ENCODE data around the gene ANTXR2.

Gene ANTXR2

DNA sequence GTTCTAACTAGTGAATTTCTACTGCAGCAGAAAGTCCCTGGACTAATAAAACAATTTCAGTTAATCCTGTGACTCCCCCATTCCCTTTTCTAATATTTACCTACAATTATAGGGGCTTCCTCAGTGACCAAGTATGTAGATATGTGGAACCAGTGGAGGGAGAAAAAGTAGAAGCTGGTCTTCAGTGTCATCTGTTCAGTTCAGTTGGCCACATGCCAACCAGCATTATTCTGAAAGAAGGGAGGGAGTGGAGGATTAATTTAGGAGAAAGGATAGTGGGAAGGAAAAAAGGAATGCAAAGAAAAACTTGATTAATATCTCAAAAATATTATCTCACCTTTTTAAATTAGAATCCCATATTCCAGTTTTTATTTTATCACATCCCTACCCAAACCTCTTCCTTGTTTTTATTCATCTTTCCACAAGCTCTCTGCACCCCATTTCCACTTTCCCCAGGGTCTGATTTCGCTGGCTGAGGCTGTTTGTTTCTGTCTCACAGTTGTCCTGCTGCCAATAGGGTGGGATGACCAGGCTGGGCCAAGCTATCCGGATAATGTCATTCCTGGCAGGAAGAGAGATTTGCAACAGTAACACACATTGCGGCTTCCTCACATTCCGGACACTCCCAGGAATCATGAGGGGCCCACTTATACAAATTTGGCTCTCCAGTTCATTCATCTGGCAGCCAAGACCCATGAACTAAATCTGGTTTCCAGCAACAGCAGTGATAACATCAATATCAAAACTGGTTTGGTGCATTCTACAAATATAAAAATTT is 24.6 kb upstream of the ANTXR2 start:
- TF ChIP-seq SPI1 (IDR thresholded peaks at IDR 0.05; ENCODE audit: borderline replicate concordance, low read depth), result no peak
- no peak for TF ChIP-seq REST (IDR thresholded peaks at IDR 0.05; ENCODE audit: insufficient replicate concordance, low read depth)
- TF ChIP-seq POLR2AphosphoS5 (IDR thresholded peaks at IDR 0.05; ENCODE audit: low read depth), result no peak
- TF ChIP-seq, protein P1, sequence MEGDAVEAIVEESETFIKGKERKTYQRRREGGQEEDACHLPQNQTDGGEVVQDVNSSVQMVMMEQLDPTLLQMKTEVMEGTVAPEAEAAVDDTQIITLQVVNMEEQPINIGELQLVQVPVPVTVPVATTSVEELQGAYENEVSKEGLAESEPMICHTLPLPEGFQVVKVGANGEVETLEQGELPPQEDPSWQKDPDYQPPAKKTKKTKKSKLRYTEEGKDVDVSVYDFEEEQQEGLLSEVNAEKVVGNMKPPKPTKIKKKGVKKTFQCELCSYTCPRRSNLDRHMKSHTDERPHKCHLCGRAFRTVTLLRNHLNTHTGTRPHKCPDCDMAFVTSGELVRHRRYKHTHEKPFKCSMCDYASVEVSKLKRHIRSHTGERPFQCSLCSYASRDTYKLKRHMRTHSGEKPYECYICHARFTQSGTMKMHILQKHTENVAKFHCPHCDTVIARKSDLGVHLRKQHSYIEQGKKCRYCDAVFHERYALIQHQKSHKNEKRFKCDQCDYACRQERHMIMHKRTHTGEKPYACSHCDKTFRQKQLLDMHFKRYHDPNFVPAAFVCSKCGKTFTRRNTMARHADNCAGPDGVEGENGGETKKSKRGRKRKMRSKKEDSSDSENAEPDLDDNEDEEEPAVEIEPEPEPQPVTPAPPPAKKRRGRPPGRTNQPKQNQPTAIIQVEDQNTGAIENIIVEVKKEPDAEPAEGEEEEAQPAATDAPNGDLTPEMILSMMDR (IDR thresholded peaks at IDR 0.05; ENCODE audit: insufficient read depth, low read length), result no peak
- TF ChIP-seq GABPA (IDR thresholded peaks at IDR 0.05; ENCODE audit: low read depth), result no peak
- Histone ChIP-seq H3K4me3 (replicated peaks; ENCODE audit: insufficient read depth, low read length) (no peak overlapping the region), H3K27me3 (ENCODE audit: insufficient read depth, poor library complexity, severe bottlenecking) (no peaks in the 10 kb centered on the region), H3K27ac (replicated peaks) (no peak overlapping the region)
- DNase-seq (ENCODE audit: low read depth in 1 of 2, low spot score in 1 of 2), result no peak

- DNase-seq (ENCODE audit: low read depth in 1 of 2, low spot score in 1 of 2), result no peak
- no peak overlapping the region for H3K4me3 ChIP-seq (replicated peaks; ENCODE audit: insufficient read depth, low read length)
- H3K27me3 ChIP-seq (ENCODE audit: insufficient read depth, poor library complexity, severe bottlenecking), result no peaks in the 10 kb centered on the region
- no peak for TF ChIP-seq SPI1 (IDR thresholded peaks at IDR 0.05; ENCODE audit: borderline replicate concordance, low read depth)
- TF ChIP-seq GABPA (IDR thresholded peaks at IDR 0.05; ENCODE audit: low read depth), result no peak
- no peak for TF ChIP-seq POLR2AphosphoS5 (IDR thresholded peaks at IDR 0.05; ENCODE audit: low read depth)
- TF ChIP-seq, protein P1 (IDR thresholded peaks at IDR 0.05; ENCODE audit: insufficient read depth, low read length), result no peak
- no peak for TF ChIP-seq REST (IDR thresholded peaks at IDR 0.05; ENCODE audit: insufficient replicate concordance, low read depth)
- H3K27ac ChIP-seq (replicated peaks), result no peak overlapping the region
Measured at GRCh38 chr4:80096175-80096850, 23.3 kb upstream of the ANTXR2 start.

DNA sequence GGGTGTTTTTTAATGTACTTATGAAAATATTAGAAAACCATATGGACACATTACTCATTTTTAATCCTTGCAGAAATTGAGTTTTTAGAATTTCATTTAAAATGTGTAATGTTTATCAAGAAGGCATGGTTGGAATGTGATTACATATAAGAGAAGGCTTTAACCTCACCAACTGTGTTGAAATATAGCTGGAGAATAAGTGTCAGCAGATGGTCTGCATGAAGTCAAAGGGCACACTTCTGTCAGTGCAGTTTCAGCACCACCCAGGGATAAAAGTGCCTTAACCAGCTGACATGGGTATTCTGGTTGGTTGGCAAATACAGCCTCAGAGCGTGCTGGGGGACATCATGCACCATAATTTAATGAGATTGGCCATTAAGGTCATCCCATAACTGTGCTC is 21.2 kb upstream of the ANTXR2 start:
- TF ChIP-seq, protein P1 (IDR thresholded peaks at IDR 0.05; ENCODE audit: insufficient read depth, low read length), result no peak
- no peak for TF ChIP-seq SPI1 (IDR thresholded peaks at IDR 0.05; ENCODE audit: borderline replicate concordance, low read depth)
- no peak for TF ChIP-seq GABPA (IDR thresholded peaks at IDR 0.05; ENCODE audit: low read depth)
- TF ChIP-seq REST (IDR thresholded peaks at IDR 0.05; ENCODE audit: insufficient replicate concordance, low read depth), result no peak
- H3K4me3 ChIP-seq (replicated peaks; ENCODE audit: insufficient read depth, low read length), result no peak overlapping the region
- no peak overlapping the region for H3K27ac ChIP-seq (replicated peaks)
- DNase-seq (ENCODE audit: low read depth in 1 of 2, low spot score in 1 of 2), result no peak
- H3K27me3 ChIP-seq (ENCODE audit: insufficient read depth, poor library complexity, severe bottlenecking), result no peaks in the 10 kb centered on the region
